Keratinocyte (primary cell): ENCODE results near the gene ZYG11A. TPM values are rescaled to one million over a fixed set of nuclear protein-coding genes. Genes with fewer than 3 reads are reported as not detected.

Experiments used
- DNase-seq: peaks from one replicate; pipeline ENCODE4 v3.0.0-alpha.2; 2011; ENCODE audit warnings: low read depth, missing footprints, low spot score
- FAIRE-seq: peaks from 2 replicates; lab custom pipeline; 2011; peaks lifted over from hg19 to GRCh38; lab: Jason Lieb, UNC
- H2AFZ ChIP-seq: 2 replicates; pipeline ENCODE4 v1.6.0; 2012; ENCODE audit warnings: low read length, control low read depth, inconsistent platforms; ENCODE audit not compliant: control insufficient read depth
- H3K27ac ChIP-seq: 2 replicates; pipeline ENCODE4 v1.5.1; 2011; ENCODE audit warnings: low read length; ENCODE audit not compliant: control insufficient read depth, insufficient read depth
- H3K27me3 ChIP-seq: 3 replicates; pipeline ENCODE4 v1.6.0; 2011; ENCODE audit warnings: low read length; ENCODE audit not compliant: control insufficient read depth, insufficient read depth; ENCODE audit errors: extremely low read depth
- H3K36me3 ChIP-seq, 2 experiments: 2 replicates in 1 of 2; 3 replicates in 1 of 2; pipeline ENCODE4 v1.5.1; 2011; ENCODE audit warnings: low read length in 2 of 2, mild to moderate bottlenecking in 1 of 2; ENCODE audit not compliant: control insufficient read depth in 2 of 2, insufficient read depth in 2 of 2; ENCODE audit errors: extremely low read depth in 1 of 2
- H3K4me1 ChIP-seq: 3 replicates; pipeline ENCODE4 v1.5.1; 2011; ENCODE audit warnings: low read length; ENCODE audit not compliant: control insufficient read depth, insufficient read depth; ENCODE audit errors: extremely low read depth
- H3K4me2 ChIP-seq: 3 replicates; pipeline ENCODE4 v1.6.0; 2011; ENCODE audit warnings: low read depth, low read length; ENCODE audit not compliant: control insufficient read depth, insufficient read depth; ENCODE audit errors: extremely low read depth
- H3K4me3 ChIP-seq, 3 experiments: fragments of 200-600 bp in 1 of 3; sonication (generic) in 1 of 3; 2 replicates in 2 of 3; 3 replicates in 1 of 3; pipeline ENCODE4 v1.5.1; 2011 to 2016; ENCODE audit warnings: low read length in 3 of 3, mild to moderate bottlenecking in 3 of 3, control low read depth in 2 of 3, inconsistent platforms in 1 of 3, low read depth in 1 of 3, mixed read lengths in 1 of 3, mixed run types in 1 of 3, moderate library complexity in 1 of 3; ENCODE audit not compliant: control insufficient read depth in 2 of 3, insufficient read depth in 2 of 3; ENCODE audit errors: extremely low read depth in 1 of 3
- H3K79me2 ChIP-seq: 2 replicates; pipeline ENCODE4 v1.6.0; 2012; ENCODE audit warnings: low read length; ENCODE audit not compliant: control insufficient read depth, insufficient read depth
- H3K9ac ChIP-seq: 3 replicates; pipeline ENCODE4 v1.6.0; 2011; ENCODE audit warnings: low read length; ENCODE audit not compliant: control insufficient read depth, insufficient read depth; ENCODE audit errors: extremely low read depth
- H3K9me1 ChIP-seq: 3 replicates; pipeline ENCODE4 v1.6.0; 2011; ENCODE audit warnings: low read length; ENCODE audit not compliant: control insufficient read depth, insufficient read depth; ENCODE audit errors: extremely low read depth
- H3K9me3 ChIP-seq: 2 replicates; pipeline ENCODE4 v1.5.1; 2012; ENCODE audit warnings: low read depth, low read length; ENCODE audit not compliant: control insufficient read depth
- H4K20me1 ChIP-seq: 3 replicates; pipeline ENCODE4 v1.6.0; 2011; ENCODE audit warnings: low read length; ENCODE audit not compliant: control insufficient read depth, insufficient read depth; ENCODE audit errors: extremely low read depth
- CTCF ChIP-seq, 3 experiments: IDR thresholded peaks in 1 of 3; conservative IDR thresholded peaks in 1 of 3; optimal IDR thresholded peaks in 1 of 3; 2 replicates in 2 of 3; 3 replicates in 1 of 3; pipeline versions ENCODE3 to v1.5.1; 2011; ENCODE audit warnings: low read length in 3 of 3, mild to moderate bottlenecking in 3 of 3, moderate library complexity in 2 of 3, control low read depth in 1 of 3, inconsistent platforms in 1 of 3; ENCODE audit not compliant: insufficient read depth in 2 of 3; ENCODE audit errors: extremely low read depth in 1 of 3
- EZH2 ChIP-seq: IDR thresholded peaks from one replicate; pipeline ENCODE4 v1.6.1; 2012; ENCODE audit warnings: inconsistent platforms, mild to moderate bottlenecking, low read length, moderate library complexity
- dilution Hi-C: fragments of 300-500 bp; cut with MboI; formaldehyde crosslinking; loops from one replicate; pipeline ENCODE4 v1.7.0; 2020; ENCODE audit warnings: low sequenced_read_pairs; ENCODE audit not compliant: extremely low pct_ligation_motif_present
- polyA plus RNA-seq, 5 experiments: library from polyadenylated mRNA; depleted of rRNA in 3 of 5; stranded (reverse) in 3 of 5; stranded (forward) in 1 of 5; unstranded in 1 of 5; fragments of >200 nt; gene quantifications; 1 replicate in 1 of 5; 2 replicates in 3 of 5; 3 replicates in 1 of 5; pipeline versions ENCODE4 v1.2.1 to v1.2.3, GENCODE V29; 2011 to 2012; ENCODE audit warnings: missing spikeins in 2 of 5, low read depth in 1 of 5, low replicate concordance in 1 of 5

ZYG11A gene
- polyA plus RNA-seq, 1 donor (not counting 4 experiments of a cell fraction or from before 2014, with no cell fraction given): 0.64 TPM

- dilution Hi-C loops: no loop called here
- DNase-seq (no peak), FAIRE-seq (no peak)
- no peak overlapping the region for H2AFZ ChIP-seq
- peaks cover 0 to 2% of the 10 kb centered on the region in 2 experiments for H3K36me3 ChIP-seq
- TF ChIP-seq CTCF (optimal IDR thresholded peaks at IDR 0.05 in 1 of 3, IDR thresholded peaks at IDR 0.05 in 1 of 3, conservative IDR thresholded peaks at IDR 0.05 in 1 of 3; ENCODE audit: extremely low read depth in 1 of 3, insufficient read depth in 2 of 3, low read length in 3 of 3) (no peak), EZH2 (no peak)
- H3K4me3 ChIP-seq: no peak overlapping the region
- H3K9ac ChIP-seq: no peak overlapping the region
- H3K4me1 ChIP-seq: no peaks in the 10 kb centered on the region
- H3K27me3 ChIP-seq: no peaks in the 10 kb centered on the region
- H3K9me1 ChIP-seq: no peaks in the 10 kb centered on the region
- H3K4me2 ChIP-seq: no peak overlapping the region
- no peaks in the 10 kb centered on the region for H3K79me2 ChIP-seq
- H3K27ac ChIP-seq: no peak overlapping the region
- H3K9me3 ChIP-seq: no peaks in the 10 kb centered on the region
- no peaks in the 10 kb centered on the region for H4K20me1 ChIP-seq
Observed at GRCh38 chr1:52915855-52916220, 73.3 kb downstream of the ZYG11A start.

- no peak for FAIRE-seq
- dilution Hi-C loops: no loop called here
- H3K4me3 ChIP-seq: no peak overlapping the region
- peaks cover 0 to 2% of the 10 kb centered on the region in 2 experiments for H3K36me3 ChIP-seq
- no peak overlapping the region for H2AFZ ChIP-seq
- no peaks in the 10 kb centered on the region for H3K27me3 ChIP-seq
- DNase-seq: no peak
- H3K9ac ChIP-seq: no peak overlapping the region
- no peaks in the 10 kb centered on the region for H3K9me3 ChIP-seq
- H3K4me2 ChIP-seq: no peak overlapping the region
- no peaks in the 10 kb centered on the region for H3K9me1 ChIP-seq
- no peak overlapping the region for H3K27ac ChIP-seq
- TF ChIP-seq EZH2 (no peak), CTCF (optimal IDR thresholded peaks at IDR 0.05 in 1 of 3, IDR thresholded peaks at IDR 0.05 in 1 of 3, conservative IDR thresholded peaks at IDR 0.05 in 1 of 3; ENCODE audit: extremely low read depth in 1 of 3, insufficient read depth in 2 of 3, low read length in 3 of 3) (no peak)
- no peaks in the 10 kb centered on the region for H3K4me1 ChIP-seq
- no peaks in the 10 kb centered on the region for H3K79me2 ChIP-seq
- no peaks in the 10 kb centered on the region for H4K20me1 ChIP-seq
Observed at GRCh38 chr1:52916241-52916975, 73.8 kb downstream of the ZYG11A start.
